ENCODE measurements around the gene EXOC3L4.
"Not testable (repeated sequence)": the region's sequence is repeated elsewhere in the genome, so short reads cannot be mapped to it uniquely, and the experiment has no call there.

DNA sequence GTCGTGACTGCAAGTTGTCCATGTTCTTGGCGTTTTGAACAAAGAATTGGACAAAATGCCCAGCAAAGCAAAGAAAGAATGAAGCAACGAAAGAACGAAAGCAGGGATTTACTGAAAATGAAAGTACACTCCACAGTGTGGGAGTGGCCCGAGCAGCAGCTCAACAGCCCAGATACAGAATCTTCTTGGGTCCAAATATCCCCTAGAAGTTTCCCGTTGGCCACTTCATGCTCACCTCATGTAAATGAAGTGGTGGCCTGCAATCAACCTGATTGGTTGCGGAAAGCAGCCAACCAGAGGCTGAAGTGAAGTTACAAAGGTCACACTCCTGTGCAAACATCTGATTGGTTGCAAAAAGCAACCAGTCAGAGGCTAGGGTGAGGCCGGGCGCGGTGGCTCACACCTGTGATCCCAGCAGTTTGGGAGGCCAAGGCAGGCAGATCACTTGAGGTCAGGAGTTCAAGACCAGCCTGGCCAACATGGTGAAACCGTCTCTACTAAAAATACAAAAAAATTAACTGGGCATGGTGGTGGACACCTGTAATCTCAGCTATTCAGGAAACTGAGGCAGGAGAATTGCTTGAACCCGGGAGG is 20.7 kb downstream of the EXOC3L4 start:
- TF ChIP-seq, protein P1, sequence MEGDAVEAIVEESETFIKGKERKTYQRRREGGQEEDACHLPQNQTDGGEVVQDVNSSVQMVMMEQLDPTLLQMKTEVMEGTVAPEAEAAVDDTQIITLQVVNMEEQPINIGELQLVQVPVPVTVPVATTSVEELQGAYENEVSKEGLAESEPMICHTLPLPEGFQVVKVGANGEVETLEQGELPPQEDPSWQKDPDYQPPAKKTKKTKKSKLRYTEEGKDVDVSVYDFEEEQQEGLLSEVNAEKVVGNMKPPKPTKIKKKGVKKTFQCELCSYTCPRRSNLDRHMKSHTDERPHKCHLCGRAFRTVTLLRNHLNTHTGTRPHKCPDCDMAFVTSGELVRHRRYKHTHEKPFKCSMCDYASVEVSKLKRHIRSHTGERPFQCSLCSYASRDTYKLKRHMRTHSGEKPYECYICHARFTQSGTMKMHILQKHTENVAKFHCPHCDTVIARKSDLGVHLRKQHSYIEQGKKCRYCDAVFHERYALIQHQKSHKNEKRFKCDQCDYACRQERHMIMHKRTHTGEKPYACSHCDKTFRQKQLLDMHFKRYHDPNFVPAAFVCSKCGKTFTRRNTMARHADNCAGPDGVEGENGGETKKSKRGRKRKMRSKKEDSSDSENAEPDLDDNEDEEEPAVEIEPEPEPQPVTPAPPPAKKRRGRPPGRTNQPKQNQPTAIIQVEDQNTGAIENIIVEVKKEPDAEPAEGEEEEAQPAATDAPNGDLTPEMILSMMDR (IDR thresholded peaks at IDR 0.05), result not testable (repeated sequence)
- not testable (repeated sequence) for TF ChIP-seq EZH2 (IDR thresholded peaks at IDR 0.05; ENCODE audit: borderline replicate concordance, insufficient read depth, low read depth, low read length, poor library complexity, severe bottlenecking)

Data from B cell (primary cell).